Stimulated activated naive CD4-positive, alpha-beta T cell (primary cell): Measurements from ENCODE around the gene ACYP1.

ENCODE experiments used
- DNase-seq, 6 experiments: peaks; one replicate each; lab custom pipeline; 2025; lab: John Stamatoyannopoulos, UW

The ACYP1 gene

GRCh38 chr14:75063491-75064204 is at the start of gene ACYP1:
ACYP1 (minus strand) TSS chr14:75064024; CDS start chr14:75063553, 471 bp downstream.
- peak; percentile 74 to 88 (median 86) for DNase-seq

GRCh38 chr14:75109877-75110276 is 46.1 kb upstream of the ACYP1 start:
- no peak for DNase-seq

- no peak for DNase-seq
Measured at GRCh38 chr14:75107186-75107585, 43.4 kb upstream of the ACYP1 start.

GRCh38 chr14:75101491-75101890 is 37.7 kb upstream of the ACYP1 start:
- DNase-seq, result no peak

- DNase-seq, result no peak
Measured at GRCh38 chr14:75098682-75099081, 34.9 kb upstream of the ACYP1 start.

- DNase-seq, result no peak
Measured at GRCh38 chr14:75098212-75098611, 34.4 kb upstream of the ACYP1 start.

GRCh38 chr14:75096959-75097358 is 33.1 kb upstream of the ACYP1 start:
- no peak for DNase-seq

- DNase-seq, result no peak
Measured at GRCh38 chr14:75095690-75096089, 31.9 kb upstream of the ACYP1 start.

- DNase-seq, result no peak
Measured at GRCh38 chr14:75094896-75095295, 31.1 kb upstream of the ACYP1 start.

GRCh38 chr14:75092698-75093097 is 28.9 kb upstream of the ACYP1 start:
- no peak for DNase-seq

GRCh38 chr14:75091251-75091650 is 27.4 kb upstream of the ACYP1 start:
- DNase-seq, result no peak

- no peak for DNase-seq
Measured at GRCh38 chr14:75090353-75090752, 26.5 kb upstream of the ACYP1 start.

- peak in 5 of 6 experiments; percentile 10 to 52 (median 20) for DNase-seq
Measured at GRCh38 chr14:75088566-75089373, 24.9 kb upstream of the ACYP1 start.

GRCh38 chr14:75088153-75088552 is 24.3 kb upstream of the ACYP1 start:
- DNase-seq, result no peak

GRCh38 chr14:75084513-75084912 is 20.7 kb upstream of the ACYP1 start:
- DNase-seq, result no peak

- no peak for DNase-seq
Measured at GRCh38 chr14:75083271-75083670, 19.4 kb upstream of the ACYP1 start.

GRCh38 chr14:75081660-75082229 is 17.9 kb upstream of the ACYP1 start:
- no peak for DNase-seq

- no peak for DNase-seq
Measured at GRCh38 chr14:75079521-75079920, 15.7 kb upstream of the ACYP1 start.

GRCh38 chr14:75077794-75078193 is 14.0 kb upstream of the ACYP1 start:
- no peak for DNase-seq

GRCh38 chr14:75070383-75070782 is 6.6 kb upstream of the ACYP1 start:
- DNase-seq, result no peak

- peak in 1 of 6 experiments; percentile 17 for DNase-seq
Measured at GRCh38 chr14:75069811-75070145, 6.0 kb upstream of the ACYP1 start.

GRCh38 chr14:75069121-75069810 is 5.4 kb upstream of the ACYP1 start, which contains the start of gene ZC2HC1C:
ZC2HC1C (plus strand) TSS chr14:75069641; CDS start chr14:75070574, 933 bp downstream.
- peak; percentile 2 to 37 (median 32) for DNase-seq
